Calu3 (cell line): ENCODE measurements around the gene IGF2BP1. TPM values are rescaled to one million over a fixed set of nuclear protein-coding genes. Genes with fewer than 3 reads are reported as not detected.

Experiments
- BruUV-seq: library from RNA; stranded (reverse); fragments of 400-500 nt; replicated peaks from 2 replicates; lab custom pipeline; 2021; lab: Mats Ljungman, UMichigan
- CTCF ChIA-PET: fragments of 300-600 bp; sonication (Branson Sonifier 250); formaldehyde crosslinking; loops from one replicate; lab custom pipeline; 2022; ENCODE audit warnings: antibody characterized with exemption; lab: Charles Lee
- DNase-seq: peaks from one replicate; pipeline ENCODE4 v3.0.0; 2022
- H3K27ac Mint-ChIP-seq: one replicate; pipeline ENCODE4 v1.8.0; 2022; ENCODE audit warnings: mixed read lengths; ENCODE audit not compliant: unreplicated experiment
- H3K27me3 Mint-ChIP-seq: one replicate; pipeline ENCODE4 v1.8.0; 2022; ENCODE audit warnings: mixed read lengths; ENCODE audit not compliant: unreplicated experiment
- H3K36me3 Mint-ChIP-seq: one replicate; pipeline ENCODE4 v1.8.0; 2022; ENCODE audit warnings: mild to moderate bottlenecking, moderate library complexity, mixed read lengths; ENCODE audit not compliant: insufficient read depth, unreplicated experiment
- H3K4me1 Mint-ChIP-seq: one replicate; pipeline ENCODE4 v1.8.0; 2022; ENCODE audit warnings: mild to moderate bottlenecking, low read depth, mixed read lengths; ENCODE audit not compliant: unreplicated experiment
- H3K4me3 Mint-ChIP-seq: one replicate; pipeline ENCODE4 v1.8.0; 2022; ENCODE audit warnings: mild to moderate bottlenecking, low read depth, moderate library complexity, mixed read lengths; ENCODE audit not compliant: unreplicated experiment
- H3K9me3 Mint-ChIP-seq: one replicate; pipeline ENCODE4 v1.8.0; 2022; ENCODE audit warnings: low read depth, mixed read lengths; ENCODE audit not compliant: unreplicated experiment
- CTCF ChIP-seq: fragments of 200-600 bp; IDR thresholded peaks from one replicate; pipeline ENCODE4 v1.8.0; 2022; ENCODE audit warnings: antibody characterized with exemption; ENCODE audit not compliant: unreplicated experiment
- intact Hi-C: fragments of 100-400 bp; cut with micrococcal nuclease; formaldehyde crosslinking; loops from one replicate; pipeline ENCODE4 v1.10.0; 2022; ENCODE audit not compliant: unreplicated experiment
- total RNA-seq: library from RNA; stranded (reverse); gene quantifications from 2 replicates; pipeline ENCODE4 v1.2.3, GENCODE V29; 2022

IGF2BP1 gene
- total RNA-seq, 1 experiment from 2014 or later, result 17.6 TPM

- Mint-ChIP-seq H3K4me3 (no peak overlapping the region), H3K9me3 (no peaks in the 10 kb centered on the region), H3K27ac (no peak overlapping the region), H3K27me3 (no peaks in the 10 kb centered on the region), H3K36me3 (no peaks in the 10 kb centered on the region), H3K4me1 (no peaks in the 10 kb centered on the region)
- TF ChIP-seq CTCF, result no peak
- BruUV-seq, result no TSS peak
- intact Hi-C loops, result no loop called here
- CTCF ChIA-PET, result interaction anchor here (1.3 kb wide), 1 partner anchor 22 kb away, joined by 3 read pairs; no protein-coding TSS in a partner anchor
- DNase-seq, result no peak
These were observed 57.3 kb downstream of the IGF2BP1 start for GRCh38 chr17:49054342-49055092.

GRCh38 chr17:49055181-49055927 is 58.2 kb downstream of the IGF2BP1 start:
- DNase-seq, result no peak
- intact Hi-C loops, result no loop called here
- CTCF ChIA-PET, result interaction anchor here (1.3 kb wide), 1 partner anchor 23 kb away, joined by 3 read pairs; no protein-coding TSS in a partner anchor
- Mint-ChIP-seq H3K36me3 (no peaks in the 10 kb centered on the region), H3K9me3 (no peaks in the 10 kb centered on the region), H3K4me1 (no peaks in the 10 kb centered on the region), H3K27ac (no peak overlapping the region), H3K27me3 (no peaks in the 10 kb centered on the region), H3K4me3 (no peak overlapping the region)
- TF ChIP-seq CTCF, result no peak
- BruUV-seq, result no TSS peak

- no TSS peak for BruUV-seq
- no peak overlapping the region for H3K4me3 Mint-ChIP-seq
- peaks cover 3% of the 10 kb centered on the region for H3K9me3 Mint-ChIP-seq
- H3K27me3 Mint-ChIP-seq, result peaks cover 15% of the 10 kb centered on the region
- H3K36me3 Mint-ChIP-seq, result no peaks in the 10 kb centered on the region
- no peak for TF ChIP-seq CTCF
- H3K4me1 Mint-ChIP-seq, result no peaks in the 10 kb centered on the region
- CTCF ChIA-PET, result no interaction called here
- DNase-seq, result no peak
- no peak overlapping the region for H3K27ac Mint-ChIP-seq
- intact Hi-C loops, result no loop called here
These were observed 64.3 kb downstream of the IGF2BP1 start for GRCh38 chr17:49061524-49061943.

GRCh38 chr17:49063652-49064051 is 66.5 kb downstream of the IGF2BP1 start:
- H3K36me3 Mint-ChIP-seq, result no peaks in the 10 kb centered on the region
- no peak overlapping the region for H3K4me3 Mint-ChIP-seq
- CTCF ChIA-PET, result interaction anchor here (1.2 kb wide), 1 partner anchor 10 kb away, joined by 4 read pairs; no protein-coding TSS in a partner anchor
- no peak overlapping the region for H3K27ac Mint-ChIP-seq
- BruUV-seq, result no TSS peak
- no peaks in the 10 kb centered on the region for H3K4me1 Mint-ChIP-seq
- H3K9me3 Mint-ChIP-seq, result peaks cover 3% of the 10 kb centered on the region
- intact Hi-C loops, result no loop called here
- peaks cover 15% of the 10 kb centered on the region for H3K27me3 Mint-ChIP-seq
- DNase-seq, result no peak
- no peak for TF ChIP-seq CTCF
